GM04503 (cell line): ENCODE results near the gene C3orf49.

Source experiments
- DNase-seq: peaks from one replicate; pipeline ENCODE4 v3.0.0-alpha.2; 2012; ENCODE audit warnings: low read depth

The C3orf49 gene

DNA sequence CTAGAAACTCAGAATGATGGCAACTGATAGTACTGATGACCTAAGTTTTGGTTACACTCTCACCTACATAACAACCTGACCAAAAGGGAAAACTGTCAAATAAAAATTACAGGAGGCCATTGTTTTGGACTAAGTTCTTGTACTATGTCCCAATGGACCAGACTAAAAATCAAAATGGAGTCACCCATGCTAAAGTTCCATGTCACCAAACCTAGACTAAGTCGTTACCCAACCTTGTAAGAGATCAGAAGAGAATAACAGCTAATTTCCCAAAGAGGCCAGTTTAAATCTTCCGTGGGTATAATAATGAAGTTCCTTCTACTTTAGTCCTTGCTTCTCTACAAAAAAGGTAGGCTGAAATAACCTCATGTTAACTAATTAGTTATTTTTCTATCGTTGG, 32.2 kb downstream of the C3orf49 start:
- no peak for DNase-seq

DNA sequence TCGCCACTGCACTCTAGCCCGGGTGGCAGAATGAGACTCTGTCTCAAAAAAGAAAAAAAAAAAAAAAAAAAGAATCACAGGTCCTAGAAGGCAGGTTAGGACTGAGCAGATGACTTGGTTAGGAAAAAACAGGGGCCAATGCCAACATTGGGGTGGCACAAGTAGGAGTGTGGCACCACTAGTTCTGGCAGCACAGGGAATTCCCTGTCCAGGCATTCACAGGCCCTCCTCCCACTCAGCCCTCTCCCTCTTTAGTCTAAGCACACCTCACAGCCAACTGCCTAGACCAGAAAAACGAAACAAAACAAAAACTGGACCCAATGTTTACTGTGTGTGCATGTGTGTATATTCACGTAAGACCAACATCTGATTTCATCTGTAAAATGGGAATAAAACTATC, 34.0 kb downstream of the C3orf49 start:
- no peak for DNase-seq

DNA sequence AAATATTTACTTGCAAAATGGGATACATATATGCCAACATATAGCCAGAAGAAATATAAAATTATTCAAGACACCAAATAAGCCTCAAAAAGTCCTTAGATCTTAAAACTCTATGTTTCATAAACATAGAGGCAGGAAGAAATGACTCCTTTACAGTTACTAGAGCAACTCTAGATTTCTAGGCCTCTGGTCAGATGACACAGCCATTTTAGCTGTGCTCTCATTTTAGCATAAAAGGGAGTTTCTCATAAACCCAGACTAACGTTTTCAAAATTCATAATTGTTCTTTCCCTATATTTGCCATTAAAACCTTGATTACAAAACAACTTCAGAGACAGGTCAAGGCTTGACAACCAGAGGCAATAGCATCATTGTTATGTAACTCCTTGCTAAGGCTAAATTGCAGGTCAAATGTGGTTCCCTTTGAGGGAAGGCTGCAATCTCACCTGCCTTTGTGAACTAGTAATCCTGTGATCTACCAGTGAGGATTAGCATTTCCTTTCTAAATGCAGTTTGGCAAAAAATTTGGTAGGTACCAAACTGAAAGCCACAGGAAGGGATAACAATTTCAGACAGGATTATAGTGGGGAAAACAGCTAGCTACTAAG, 36.3 kb downstream of the C3orf49 start:
- no peak for DNase-seq

DNA sequence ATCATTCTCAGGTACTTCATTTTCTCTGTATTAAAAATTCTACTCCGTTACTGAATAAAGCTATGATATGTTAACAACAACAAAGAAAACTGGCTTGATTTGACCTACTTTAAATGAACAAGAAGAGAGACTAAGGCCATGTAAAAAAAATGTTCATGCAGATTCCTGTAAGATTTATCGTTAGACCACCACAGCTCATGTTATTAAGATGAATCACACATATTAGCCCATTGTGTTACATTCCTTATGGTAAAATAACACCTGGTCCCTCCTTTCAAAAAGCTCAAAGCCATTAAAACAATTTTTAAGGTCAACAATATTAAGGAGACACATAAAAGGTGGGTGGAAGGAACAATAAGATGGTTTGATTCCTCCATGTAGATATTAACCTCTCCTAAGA, 38.2 kb downstream of the C3orf49 start:
- no peak for DNase-seq

DNA sequence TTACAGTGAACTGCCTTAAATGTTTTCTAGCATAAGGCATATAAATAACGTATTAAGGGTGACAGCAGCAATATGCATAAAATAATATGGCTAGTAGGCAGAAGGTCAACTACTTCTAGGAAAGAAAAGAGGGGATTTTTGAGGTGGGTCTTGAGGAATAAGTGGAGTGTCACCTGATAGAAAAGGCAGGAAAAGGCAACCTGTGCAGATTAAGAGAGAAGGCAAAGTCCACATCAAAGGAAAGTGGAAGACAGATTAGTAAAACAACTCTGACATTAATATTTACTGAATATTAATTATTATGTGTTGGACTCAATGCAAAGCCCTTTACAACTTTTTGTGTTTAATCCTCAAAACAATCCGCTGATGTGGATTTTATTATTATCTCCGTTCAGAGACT, 41.7 kb downstream of the C3orf49 start:
- DNase-seq = no peak

DNA sequence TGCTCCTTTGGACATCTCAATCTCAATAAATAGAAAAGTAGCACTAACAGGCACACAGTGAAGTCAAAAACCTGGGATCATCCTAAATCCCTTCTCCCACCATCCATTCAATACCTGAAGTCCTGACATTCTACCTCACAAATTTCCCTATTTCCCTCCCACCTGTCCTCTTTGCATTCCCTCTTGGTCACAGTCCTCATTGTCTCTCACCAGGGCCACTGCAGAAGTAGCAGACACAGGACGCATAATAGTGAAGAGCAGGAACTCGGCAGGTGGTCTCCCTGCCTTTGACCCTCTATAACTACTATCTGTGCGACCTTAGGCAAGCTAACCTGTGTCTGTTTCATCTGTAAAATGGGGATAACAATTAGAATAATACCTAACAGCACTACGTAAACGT, 42.2 kb downstream of the C3orf49 start:
- DNase-seq = no peak

DNA sequence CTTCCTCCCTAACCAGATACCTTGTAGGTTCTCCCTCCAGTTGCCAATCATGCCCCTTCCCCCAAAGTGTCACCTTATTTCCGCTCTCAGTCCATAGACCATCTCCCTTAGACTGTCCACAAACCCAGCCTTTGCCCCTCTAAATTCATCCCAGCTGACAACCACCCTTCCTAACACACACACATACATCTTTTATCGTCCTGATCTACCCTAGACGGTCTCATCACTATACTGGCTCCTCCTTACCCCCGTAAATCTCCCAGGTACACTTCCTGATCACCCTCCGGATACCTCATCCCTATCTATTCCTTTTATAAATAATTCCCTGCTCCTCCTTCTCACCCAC, 43.7 kb downstream of the C3orf49 start:
- no peak for DNase-seq

DNA sequence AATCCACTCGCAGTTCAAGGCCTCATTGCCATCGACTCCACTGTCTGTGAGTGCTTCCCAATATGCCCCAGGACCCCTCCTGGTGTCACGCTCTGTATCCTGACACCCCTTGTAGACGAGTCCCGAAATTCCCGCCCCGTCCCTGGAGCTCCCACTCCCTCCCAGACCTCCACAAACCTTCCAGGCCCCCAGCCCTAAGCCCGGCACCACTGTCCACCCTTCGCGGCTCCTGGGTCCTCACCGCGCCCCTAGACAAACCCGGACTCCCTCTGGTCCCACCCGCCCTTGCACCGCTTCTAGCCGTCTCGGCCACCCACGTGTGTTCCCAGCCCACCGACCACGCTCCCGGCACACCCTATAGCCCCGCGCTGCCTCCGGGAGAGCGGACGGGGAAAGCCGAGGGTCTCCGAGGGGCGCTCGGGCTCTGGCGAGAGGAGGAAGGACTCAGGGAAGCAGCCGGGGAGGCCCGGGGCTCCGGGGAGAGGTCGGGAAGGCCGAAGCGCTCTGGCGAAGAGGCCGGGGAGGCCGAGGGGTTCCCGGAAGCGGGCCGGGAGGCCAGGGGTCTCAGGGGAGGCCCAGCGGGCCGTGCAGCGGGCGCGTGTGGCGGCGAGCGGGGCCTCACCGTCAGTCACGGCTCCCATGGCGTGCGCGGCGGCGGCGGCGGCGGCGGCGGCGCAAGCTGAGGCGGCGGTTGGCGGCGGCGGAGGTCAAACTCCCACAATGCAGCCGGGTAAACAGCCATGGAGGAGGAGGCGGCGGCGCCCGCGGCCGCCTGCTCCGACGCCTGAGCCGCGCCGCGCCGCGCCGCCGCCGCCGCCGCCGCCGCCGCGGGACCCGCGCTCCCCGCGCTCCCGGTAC, 44.3 kb downstream of the C3orf49 start, which contains the start of the genes ATXN7 and THOC7:
Gene ATXN7 (plus strand): TSS at position 718 of the 858 bp plus-strand sequence. CDS start 48,732 bp downstream, outside the sequence.
Gene THOC7 (minus strand): TSS at position 656 of the 858 bp plus-strand sequence. CDS start 15 bp downstream, at position 641.
- no peak for DNase-seq

DNA sequence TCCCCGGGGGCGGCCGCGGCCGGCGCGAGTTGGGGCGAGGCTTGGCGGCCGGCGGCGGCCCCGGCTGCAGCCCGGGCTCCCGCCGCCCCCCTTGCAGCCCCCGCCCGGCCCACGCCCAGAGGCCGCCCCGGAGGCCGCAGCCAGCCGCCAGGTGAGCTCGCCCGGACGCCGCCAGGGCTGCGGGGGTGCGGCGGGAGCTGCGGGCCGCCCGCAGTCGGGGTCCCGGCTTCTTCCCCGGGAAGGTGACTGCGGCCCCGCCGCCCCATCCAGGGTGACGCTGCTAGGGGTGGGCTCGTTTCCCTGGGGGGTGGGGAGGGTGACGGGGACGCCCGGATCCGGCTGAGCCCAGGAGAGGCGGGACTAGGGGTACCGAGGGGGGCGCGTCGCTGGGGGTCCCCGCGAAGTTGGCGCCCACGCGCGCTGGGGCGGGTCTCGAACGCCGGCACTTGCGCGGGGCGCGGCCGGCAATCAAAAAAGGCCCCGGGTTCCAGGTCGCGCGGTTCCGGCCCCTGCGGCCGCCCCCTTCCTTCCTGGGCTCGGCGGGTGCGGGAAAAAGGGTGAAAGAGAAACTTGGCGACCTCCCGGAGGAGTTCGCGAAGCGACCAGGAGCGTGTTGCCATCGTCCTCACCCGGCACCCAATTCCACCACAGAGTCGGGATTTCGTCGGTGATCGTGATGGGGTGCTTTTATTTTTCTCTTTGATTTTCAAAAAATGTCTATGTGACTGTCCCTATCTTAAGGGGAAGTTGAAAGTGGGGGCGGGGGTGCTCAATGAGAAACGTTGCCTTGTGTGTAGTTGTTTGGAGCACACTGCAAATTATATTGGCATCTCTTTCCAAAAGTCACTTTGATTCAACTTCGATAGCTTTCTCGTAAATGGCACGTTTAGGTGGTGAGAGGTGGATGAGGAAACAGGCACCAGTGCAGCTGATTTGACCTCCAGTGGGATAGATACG, 45.2 kb downstream of the C3orf49 start:
- DNase-seq = no peak

DNA sequence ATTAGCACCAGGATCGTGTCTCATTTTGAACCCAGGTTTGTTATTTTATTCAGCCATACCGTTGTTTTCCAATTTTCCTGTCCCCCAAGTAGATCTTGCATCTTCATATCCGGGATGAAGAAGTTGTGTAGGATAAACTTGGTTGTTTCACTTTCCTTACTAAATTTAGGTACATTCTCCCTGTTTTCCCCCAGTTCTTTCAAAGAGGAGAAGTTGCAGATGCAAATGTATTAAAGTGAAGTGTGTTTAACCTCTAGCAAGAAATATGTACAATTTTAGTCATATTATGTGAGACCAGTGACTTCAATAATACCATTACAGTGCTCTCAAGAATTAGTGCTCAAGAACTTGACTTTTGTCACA, 45.8 kb downstream of the C3orf49 start:
- DNase-seq = no peak

DNA sequence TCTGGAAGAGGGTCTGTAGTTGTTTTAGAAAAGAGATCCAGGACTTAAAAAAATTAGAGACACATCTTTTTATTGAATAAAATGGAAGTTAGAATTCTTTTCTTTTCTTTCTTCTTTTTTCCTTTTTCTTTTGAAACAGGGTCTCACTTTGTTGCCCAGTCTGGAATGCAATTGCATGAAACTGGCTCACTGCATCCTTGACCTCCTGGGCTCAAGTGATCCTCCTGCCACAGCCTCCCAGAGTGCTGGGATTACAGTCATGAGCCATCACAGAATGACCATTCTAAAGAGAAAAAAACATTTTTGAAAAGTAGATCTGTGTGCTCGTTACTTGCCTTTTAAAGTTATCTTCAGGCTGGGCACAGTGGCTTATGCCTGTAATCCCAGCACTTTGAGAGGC, 48.1 kb downstream of the C3orf49 start:
- DNase-seq = no peak

DNA sequence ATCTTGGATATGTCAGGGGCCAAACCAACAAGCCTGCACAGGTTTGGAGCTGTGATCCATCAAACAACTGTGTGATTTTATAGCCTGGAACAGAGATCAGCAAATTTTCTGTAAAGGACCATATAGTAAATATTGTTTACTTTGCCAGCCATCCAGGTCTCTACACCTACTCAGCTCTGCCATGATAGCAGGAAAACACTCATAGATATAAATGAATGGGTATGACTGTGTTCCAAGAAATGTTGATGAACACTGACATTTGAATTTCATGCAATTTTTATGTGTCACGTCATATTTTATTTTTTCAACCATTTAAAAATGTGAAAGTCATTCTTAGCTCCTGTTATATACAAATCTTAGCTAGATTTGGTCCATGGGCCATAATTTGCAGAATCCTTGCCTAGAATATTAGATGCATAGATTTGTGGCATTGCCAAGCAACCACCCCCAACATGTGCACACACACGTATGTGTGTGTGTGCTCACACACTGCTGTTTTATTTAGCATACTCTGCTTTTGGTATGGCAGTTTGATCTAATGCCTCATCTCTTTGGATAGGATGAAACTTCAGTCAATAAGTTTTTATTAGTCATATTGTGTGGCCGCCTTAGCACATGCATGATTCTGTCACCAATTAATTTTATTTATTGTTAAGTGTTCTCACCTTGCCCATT, 51.0 kb downstream of the C3orf49 start:
- no peak for DNase-seq

DNA sequence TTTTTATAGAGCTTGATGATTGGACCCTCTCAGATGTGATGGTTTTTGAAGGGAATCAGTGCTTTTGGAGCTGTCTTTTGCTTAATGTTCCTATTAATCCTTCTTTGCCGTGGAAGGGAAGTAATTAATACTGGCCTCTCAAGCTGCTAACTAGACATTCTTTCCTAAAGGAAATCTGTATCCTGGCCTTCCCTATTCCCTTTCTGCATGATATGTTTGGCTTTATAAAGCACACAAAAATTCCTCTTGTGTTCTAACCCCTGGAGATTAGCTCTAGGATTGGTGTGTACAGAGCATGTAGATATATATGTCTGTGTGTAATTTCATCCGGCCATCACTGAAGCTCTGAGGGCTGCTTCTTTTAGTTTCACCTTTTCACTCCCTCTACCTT, 51.5 kb downstream of the C3orf49 start:
- DNase-seq = no peak

DNA sequence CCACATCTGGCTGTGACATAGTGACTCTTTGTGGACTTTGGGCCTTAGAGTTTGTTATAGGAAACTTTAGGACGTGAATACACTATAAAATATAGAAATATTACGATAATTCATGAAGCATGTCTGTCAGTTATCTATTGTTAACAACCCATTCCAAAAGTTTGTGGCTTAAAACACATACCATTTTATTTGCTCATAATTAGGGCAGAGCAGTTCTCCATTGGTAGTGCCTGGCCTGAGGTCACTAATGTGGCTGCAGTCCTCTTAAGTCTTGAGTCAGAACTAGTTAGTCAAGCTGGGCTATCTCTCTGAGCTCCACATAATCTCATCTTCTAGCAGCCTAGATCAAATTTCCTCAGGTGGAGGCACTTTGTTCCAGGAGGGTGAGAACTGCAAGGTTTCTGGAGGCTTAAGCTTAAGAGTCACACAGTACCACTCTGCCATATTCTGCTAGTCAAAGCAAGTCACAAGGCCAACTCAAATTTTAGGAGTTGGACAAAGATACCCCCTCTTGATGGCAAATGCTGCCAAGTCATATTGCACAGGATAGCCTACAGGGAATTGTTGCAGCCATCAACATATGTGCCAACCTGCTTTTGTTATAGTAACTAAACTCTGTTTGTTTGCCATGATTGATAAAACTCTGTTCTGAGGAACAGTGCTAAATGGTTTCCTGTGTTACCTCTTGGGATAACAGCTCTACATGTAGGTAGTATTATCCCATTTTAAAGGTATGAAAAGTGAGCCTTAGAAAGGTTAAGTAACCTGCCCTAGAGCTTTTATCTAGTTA, 53.2 kb downstream of the C3orf49 start:
- peak; percentile 54 for DNase-seq

DNA sequence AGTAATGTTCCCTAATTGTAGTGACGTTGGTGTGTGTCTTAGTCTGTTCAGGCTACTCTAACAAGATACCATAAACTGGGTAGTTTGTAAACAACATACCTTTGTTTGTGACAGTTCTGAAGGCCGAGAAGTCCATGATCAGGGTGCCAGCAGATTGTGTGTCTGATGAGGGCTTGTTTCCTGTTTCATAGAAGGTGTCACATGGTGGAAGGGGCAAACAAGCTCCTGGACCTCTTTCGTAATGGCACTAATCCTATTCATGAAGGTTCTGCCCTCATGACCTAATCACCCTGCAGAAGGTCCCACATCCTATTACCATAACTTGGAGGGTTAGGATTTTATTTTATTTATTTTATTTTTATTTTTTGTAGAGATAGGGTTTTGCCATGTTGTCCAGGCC, 55.7 kb downstream of the C3orf49 start:
- no peak for DNase-seq

DNA sequence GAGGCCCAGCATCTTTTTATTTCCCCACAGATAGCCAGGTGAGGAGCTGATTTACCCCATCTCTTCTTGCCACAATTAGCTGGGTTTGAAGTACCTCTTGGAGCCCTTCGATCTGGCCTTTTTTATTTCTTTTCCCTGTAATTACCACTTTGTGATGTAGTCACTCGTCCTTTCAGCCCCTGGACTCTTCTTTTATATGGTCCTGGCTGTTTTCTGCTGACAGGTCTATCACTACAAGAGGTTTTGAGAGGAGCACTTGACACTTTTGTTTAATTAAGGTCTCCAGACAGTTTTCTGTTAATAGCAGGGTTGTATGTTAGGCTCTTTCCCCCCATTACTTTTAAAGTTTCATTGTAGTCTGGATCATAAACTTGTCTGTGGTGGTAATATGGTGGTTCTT, 56.4 kb downstream of the C3orf49 start:
- DNase-seq = no peak

DNA sequence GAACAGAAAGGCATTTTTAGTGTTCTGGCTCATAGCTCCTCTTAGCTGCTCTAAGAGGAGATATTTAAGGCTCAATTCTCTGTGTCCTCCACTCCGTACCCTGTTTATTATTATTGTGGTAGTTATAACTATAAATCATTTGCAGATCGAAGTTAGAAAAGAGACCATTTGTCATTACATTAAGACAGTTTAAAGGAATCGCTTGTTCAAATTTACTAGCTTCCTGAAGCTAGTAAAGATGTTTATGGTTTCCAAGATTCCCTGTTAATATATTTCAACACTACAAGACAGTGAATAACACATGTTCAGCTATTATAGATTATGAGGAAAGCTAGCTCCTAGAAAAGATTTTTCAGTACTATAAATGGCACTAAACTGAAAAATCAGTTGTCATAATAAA, 57.2 kb downstream of the C3orf49 start:
- no peak for DNase-seq

DNA sequence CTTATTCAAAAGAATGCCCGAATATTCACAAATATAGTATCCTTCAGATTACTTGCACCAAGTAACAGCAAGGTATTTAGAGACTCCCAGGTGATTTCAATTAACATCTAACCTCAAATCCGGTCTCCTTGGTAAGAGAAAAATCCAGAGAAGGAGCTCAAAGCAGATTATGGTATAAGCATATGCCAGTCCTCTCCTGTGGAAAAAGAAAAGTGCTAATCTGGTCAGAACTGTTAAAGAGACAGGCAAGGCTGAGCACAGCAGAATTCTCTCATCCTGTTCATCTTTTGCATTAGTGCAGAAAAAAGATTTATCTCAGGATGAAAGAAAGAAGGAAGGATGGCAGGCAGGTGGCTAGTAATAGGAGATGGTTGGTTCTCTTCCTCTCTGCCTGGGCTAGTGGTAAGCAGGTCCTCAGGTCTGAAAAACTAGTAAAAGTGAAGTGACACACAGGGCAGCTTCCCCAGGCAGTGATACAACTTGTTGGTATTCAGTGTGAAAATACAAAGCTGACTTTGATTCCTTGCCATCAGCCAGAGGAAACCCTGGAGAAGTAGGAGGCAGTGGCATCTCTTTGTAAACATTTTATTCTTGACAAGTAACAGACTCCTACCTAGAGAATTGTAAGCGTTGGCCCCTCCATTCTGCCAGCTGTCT, 58.8 kb downstream of the C3orf49 start:
- DNase-seq = no peak

DNA sequence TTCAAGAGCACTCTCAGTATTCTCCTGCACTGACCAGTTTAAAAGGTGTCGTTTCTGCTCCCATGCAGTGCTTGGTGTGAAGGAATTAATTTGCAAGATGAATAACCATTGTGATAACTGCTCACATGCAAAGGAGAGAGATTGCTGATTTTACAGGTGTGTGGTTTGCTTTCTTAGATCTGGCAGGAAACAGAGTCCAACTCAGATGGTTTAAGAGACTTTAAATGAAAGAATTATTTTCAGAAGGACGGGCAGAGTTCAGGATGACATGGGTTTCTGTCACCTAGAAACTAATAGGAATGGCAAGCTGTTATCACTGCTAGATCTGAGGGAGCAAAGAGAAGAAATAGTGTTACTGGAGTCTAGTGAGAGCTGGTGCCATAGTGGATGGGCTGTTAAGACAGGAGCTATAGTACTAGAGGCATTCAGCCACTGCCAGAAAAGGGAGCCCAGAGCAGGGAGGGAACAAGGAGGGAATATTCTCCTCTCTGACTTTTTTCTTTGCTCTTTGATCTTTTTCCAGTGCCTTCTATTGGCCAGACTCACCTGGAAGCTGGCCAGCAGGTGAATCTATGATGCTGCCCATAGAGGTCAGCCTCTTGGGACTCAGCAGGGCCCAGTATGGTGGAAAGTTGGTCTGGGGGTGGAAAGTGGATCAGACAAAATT, 59.4 kb downstream of the C3orf49 start:
- no peak for DNase-seq

DNA sequence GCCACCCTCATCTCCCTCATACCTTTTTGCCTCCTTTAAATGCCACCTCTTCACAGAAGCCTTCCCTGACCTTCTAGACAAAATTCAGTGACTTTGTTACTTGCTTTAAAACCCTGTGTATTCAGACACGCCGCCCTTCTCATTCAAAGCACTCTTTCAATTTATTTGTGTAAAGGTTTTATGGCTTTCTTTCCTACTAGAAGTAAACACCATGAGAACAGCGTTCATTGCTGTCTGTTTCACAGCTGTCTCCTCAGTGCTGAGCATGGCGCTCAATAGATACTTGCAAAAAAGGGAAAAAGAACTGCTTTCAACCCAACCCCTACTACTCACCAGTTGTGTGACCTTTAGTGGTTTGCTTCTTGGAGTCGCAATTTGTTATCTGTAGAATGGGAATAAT, 61.6 kb downstream of the C3orf49 start:
- DNase-seq = no peak
